Erythroblast (primary cell): Measurements from ENCODE around the gene KSR1.
A peak's percentile ranks its signal among the peaks of the same experiment; 100 is the strongest.

Experiments
- DNase-seq, 2 experiments: peaks; one replicate each; lab custom pipeline; 2025; lab: John Stamatoyannopoulos, UW
- GATA1 ChIP-seq: IDR thresholded peaks from 2 replicates; pipeline ENCODE4 v1.6.1; 2011; ENCODE audit warnings: low read depth, mild to moderate bottlenecking, control low read depth, low read length, moderate library complexity
- POLR2A ChIP-seq: IDR thresholded peaks from 2 replicates; pipeline ENCODE4 v1.6.1; 2011; ENCODE audit warnings: mild to moderate bottlenecking, low read length

KSR1 gene

GRCh38 chr17:27569884-27570577 lies 113.8 kb downstream of the KSR1 start:
- peak; percentile 90 to 96 for DNase-seq

GRCh38 chr17:27570578-27570914 lies 114.3 kb downstream of the KSR1 start:
- no peak for DNase-seq
- TF ChIP-seq POLR2A (no peak), GATA1 (no peak)

More at GRCh38 chr17:27569884-27570577, 113.8 kb downstream of the KSR1 start:
- TF ChIP-seq GATA1 (peak; percentile 50), POLR2A (no peak)

GRCh38 chr17:27571563-27572352 lies 115.5 kb downstream of the KSR1 start:
- DNase-seq, result peak; percentile 45 to 54
- TF ChIP-seq POLR2A (no peak), GATA1 (no peak)

- no peak for TF ChIP-seq POLR2A
- no peak for TF ChIP-seq GATA1
- DNase-seq, result peak; percentile 87 to 90
Measured at GRCh38 chr17:27572665-27573064, 116.4 kb downstream of the KSR1 start.

GRCh38 chr17:27573548-27573947 lies 117.3 kb downstream of the KSR1 start:
- no peak for DNase-seq
- TF ChIP-seq GATA1, result no peak
- TF ChIP-seq POLR2A, result no peak

GRCh38 chr17:27573971-27574525 lies 117.8 kb downstream of the KSR1 start:
- DNase-seq, result peak; percentile 96 to 98
- TF ChIP-seq GATA1 (no peak), POLR2A (peak; percentile 33)

GRCh38 chr17:27575096-27575911 lies 119.1 kb downstream of the KSR1 start:
- TF ChIP-seq GATA1, result no peak
- TF ChIP-seq POLR2A, result no peak
- DNase-seq, result peak; percentile 70 to 82

GRCh38 chr17:27575912-27576252 lies 119.6 kb downstream of the KSR1 start:
- TF ChIP-seq POLR2A, result no peak
- TF ChIP-seq GATA1, result no peak
- DNase-seq, result no peak

- TF ChIP-seq POLR2A, result no peak
- TF ChIP-seq GATA1, result no peak
- peak; percentile 51 to 62 for DNase-seq
Measured at GRCh38 chr17:27576477-27577083, 120.3 kb downstream of the KSR1 start.

GRCh38 chr17:27577121-27577761 lies 121.0 kb downstream of the KSR1 start:
- TF ChIP-seq POLR2A, result no peak
- TF ChIP-seq GATA1, result no peak
- DNase-seq, result peak; percentile 46 to 62

GRCh38 chr17:27577884-27578717 lies 121.9 kb downstream of the KSR1 start:
- DNase-seq, result peak; percentile 61 to 70

GRCh38 chr17:27578718-27579085 lies 122.5 kb downstream of the KSR1 start:
- TF ChIP-seq POLR2A (no peak), GATA1 (no peak)
- peak; percentile 61 to 71 for DNase-seq

More at GRCh38 chr17:27577884-27578717, 121.9 kb downstream of the KSR1 start:
- TF ChIP-seq POLR2A (no peak), GATA1 (no peak)

GRCh38 chr17:27579304-27579703 lies 123.1 kb downstream of the KSR1 start:
- no peak for DNase-seq
- TF ChIP-seq POLR2A, result no peak
- no peak for TF ChIP-seq GATA1
